Hematopoietic multipotent progenitor cell treated with erythropoietin and hydrocortisone succinate and interleukin-3 and kit ligand, for 6 days (in vitro differentiated cells): ENCODE measurements around the gene CYGB.
"Not testable (repeated sequence)": the region's sequence is repeated elsewhere in the genome, so short reads cannot be mapped to it uniquely, and the experiment has no call there.

Experiments used
- DNase-seq: peaks from one replicate; pipeline ENCODE4 v3.0.0-alpha.2; 2015

The CYGB gene

DNA sequence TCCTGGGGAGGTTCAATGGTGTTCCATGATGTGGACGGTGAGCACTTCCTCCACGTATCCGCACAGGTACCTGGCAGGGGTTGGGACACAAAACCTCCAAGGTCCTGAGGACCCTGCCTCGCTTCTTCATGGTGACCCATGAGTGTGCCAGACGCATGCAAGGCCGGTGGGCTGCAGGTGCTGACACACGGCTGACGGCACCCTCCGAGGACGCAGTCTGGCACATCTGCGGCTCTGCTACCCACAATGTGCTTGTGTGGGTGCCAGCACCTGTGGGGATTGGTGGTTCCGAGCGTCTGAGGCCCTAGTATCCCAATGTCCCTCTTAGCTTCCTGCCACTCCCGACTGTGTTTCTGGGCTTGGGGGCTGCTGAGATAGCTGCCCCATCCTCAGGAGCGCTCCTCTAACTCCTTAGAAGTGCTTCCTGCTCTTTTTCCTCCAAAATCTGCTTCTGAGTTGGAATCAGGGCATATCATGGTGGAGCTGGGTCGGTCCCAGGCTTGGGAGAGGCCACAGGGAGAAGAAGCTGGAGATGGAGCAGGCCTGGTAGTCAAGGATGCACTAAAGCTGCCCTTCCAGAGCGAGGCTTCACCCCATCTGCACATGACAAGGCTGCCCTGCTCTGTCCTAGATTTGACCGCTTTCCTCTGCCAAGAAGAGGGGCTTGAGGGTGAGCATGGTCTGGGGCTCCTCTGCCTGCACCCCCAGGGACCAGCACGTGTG lies 1.6 kb downstream of the CYGB start:
- DNase-seq = no peak

DNA sequence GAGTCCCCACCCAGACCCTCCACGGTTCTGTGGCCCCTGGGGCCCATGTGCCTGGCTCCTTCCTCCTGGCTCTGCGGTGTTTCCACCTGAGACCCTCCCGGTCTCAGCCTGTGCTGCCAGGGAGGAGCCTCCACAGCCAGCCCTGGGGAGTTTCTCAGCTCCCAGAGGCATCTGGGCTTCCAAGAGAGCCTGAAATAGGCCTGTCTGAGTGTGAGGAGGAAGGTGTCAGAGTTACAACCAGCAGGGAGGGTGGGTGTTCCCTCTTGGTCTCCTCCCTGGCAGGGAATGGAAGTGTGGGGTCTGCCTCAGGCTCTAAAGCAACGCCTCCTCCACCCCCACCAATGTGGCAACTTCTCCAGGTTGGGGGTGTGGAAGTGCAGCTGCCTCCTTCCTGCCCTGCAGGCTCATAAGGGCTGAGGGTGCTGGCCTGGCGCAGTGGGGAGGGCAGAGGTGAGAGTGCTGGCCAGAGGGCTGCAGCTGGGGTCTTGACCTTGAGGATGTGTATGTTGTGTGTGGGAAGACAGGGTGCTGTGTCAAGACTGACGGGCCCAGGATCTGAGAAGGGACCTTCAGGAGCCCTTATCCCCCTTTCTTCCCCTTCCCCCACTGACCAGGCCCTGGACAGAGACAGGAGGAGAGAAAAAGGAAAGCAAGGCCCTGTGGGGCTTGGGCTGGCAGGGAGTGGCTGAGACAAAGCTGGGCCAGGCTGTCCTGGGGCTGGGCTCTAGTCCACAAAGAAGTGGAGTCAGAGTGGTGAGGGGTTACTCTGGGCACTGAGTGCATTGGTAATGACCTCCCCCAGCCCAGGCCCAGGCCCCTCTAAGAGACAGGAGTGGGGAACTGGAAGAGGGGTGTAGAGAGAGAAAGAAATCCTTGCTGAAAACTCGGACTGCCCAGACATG lies 2.4 kb downstream of the CYGB start:
- DNase-seq = no peak

DNA sequence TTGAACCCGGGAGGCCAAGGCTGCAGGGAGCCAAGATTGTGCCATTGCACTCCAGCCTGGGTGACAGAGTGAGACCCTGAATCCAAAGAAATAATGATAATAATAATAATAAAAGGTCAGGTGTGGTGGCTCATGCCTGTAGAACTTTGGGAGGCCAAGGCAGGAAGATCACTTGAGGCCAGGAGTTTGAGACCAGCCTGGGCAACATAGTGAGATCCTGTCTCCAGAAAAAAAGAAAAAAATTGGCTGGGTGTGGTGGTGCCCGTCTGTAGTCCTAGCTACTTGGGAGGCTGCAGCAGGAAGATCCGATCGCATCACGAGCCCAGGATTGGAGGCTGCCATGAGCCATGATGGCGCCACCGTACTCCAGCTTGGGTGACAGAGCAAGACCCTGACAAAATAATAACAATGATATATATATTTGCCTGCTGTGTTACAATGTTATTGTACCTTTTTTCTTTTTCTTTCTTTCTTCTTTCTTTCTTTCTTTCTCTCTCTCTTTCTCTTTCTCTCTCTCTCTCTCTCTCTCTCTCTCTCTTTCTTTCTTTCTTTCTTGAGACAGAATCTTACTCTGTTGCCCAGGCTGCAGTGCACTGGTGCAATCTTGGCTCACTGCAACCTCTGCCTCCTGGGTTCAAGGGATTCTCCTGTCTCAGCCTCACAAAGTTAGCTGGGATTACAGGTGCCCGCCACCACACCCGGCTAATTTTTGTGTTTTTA lies 3.7 kb downstream of the CYGB start:
- not testable (repeated sequence) for DNase-seq

DNA sequence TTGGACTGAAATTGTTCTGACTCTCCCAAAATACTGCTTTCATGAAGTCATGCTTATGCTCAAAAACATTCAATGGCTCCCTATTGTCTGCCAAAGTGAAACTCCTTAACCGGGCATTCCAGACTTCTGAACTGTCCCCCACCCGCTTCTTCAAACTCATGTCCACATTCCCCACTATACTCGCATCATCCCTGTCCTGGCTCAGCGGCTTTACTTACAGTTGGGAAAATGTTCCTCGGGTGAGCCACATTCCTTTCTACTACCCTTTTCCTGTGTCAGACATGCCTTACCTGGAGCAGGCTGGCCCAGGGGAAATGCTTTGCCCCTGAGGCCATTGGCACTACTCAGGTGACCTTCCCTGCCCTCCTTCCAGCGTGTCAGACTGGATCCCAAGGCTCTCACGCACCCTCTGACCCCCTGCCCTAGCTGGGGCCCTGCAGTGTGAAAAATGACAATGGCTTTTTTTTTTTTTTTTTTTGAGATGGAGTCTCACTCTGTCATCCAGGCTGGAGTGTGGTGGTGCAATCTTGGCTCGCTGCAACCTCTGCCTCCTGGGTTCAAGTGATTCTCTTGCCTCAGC lies 5.3 kb downstream of the CYGB start:
- no peak for DNase-seq

DNA sequence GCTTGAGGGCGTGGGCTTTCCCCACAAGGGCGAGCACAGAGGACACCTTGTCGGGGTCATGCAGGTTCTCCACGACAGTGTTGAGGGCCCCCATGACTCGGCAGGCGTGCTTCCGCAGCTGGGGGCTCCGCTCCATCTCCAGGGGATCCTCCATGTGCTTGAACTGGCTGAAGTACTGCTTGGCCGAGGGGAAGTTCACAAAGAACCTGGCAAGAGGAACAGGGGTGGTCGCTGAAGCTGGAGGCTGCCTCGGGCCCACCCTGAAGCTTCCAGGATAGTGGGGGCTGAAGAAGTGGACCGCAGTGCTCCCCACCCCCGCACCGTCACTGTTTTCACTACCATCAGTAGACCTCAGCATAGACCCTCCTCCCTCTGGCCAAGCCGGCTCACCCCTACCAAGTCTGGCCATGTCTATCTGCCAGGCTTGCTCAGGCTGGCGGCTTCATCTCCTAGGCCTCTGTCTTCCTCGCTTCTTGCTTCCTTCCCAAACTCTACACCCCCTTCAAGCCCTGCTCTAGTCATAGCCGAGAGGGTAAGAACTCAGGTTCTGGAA lies 5.9 kb downstream of the CYGB start:
- no peak for DNase-seq

DNA sequence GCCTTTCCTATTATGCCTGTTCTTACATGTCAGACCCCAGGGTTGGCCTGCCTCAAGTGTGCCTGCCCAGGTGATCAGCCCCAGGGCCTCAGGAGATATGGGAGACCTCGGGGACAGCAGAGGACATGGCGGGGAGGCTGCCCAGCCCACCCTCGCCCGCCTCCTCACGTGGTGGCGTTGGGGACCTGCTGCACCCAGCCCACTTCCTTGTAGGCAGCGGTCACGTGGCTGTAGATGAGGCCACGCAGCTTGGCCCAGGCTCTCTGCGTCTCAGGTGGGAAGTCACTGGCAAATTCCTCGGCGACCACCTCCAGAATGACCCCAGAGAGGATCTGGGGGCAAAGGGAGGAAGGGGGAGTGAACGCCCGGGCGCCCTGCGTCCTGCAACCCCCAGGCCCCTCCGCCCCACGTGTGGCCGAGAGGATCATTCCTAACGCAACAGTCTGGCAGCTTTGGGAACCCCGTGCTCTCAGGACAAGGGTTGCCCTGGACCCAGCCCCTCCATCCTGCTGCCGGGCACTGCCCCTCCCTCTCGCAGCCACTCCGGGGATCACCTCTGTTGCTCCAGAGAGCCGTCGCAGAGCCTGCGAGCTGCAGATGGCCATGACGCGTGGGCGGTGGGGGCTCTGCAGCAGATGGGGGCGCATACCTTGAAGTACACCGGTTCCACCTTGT lies 6.6 kb downstream of the CYGB start:
- DNase-seq = no peak

DNA sequence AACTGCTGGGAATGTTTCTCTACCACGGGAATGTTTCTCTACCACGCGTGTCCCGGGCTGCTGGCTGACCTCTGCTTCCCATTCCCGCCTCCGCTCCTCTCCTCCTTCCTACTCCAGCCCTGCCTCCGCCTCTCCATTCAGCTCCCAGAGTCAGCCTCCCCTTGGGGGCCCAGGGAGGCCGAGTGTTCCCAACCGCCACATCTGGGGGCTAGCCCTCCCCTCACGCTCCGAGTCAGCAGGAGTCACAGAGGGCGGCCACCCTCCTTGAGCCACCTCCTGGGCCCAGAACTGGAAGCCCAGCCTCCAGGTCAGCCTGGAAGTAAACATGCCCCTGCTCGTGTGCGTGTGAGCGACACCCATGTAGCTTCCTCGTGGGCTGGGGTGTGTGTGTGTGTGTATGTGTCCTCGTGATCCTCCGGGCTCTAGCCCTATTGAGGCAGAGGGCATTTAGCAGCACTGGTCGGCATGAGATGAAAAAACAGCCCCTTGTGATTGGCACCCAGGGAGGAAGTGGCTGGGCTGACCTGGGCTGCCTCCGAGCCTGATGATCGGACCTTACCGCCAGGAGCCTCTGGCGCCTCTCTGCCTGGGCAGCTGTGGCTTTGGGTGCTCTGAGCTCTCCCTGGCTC lies 7.3 kb downstream of the CYGB start:
- DNase-seq = no peak

DNA sequence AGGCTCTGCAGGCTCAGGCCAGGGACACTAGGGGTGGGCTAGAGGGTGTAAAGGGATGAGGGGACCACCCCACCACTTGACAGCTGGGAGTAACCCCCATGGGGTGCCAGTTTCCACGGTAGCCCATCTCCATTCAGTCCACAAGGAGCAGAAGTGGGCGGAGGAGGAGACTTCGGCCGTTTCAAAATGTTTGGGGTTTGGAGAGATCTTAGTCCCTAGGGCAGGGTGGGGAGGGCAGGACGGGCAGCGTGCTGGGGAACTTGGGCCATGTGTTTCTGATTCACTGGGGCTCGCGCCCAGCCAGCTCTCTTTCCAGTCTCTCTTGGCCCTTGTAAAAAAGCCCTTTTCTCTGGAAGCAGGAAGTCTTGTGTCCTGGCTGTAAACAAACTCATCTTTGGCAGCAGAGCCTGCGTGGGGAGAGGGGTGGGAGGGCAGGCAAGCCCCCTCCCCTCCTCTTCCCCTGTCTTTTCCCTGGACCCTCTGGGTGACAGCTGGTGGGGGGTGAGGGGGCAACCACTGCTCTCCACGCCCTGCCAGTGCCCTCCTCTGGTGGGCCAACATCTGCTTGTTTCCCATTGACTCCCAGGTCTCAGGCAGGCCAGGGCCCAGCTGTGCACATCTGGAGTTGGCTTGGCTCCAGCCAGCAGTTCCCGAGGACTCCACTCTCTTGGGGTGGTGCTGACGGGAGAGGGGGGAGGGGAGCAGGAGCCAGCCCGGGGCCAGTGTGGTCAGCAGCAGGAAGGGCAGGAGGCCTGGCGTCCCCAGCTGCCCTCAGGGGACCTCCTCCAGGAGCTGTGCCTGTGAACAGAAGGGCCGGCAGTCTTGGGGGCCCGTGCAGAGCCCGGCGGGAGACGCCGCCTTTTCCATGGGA lies 8.1 kb downstream of the CYGB start:
- DNase-seq = peak; percentile 35

DNA sequence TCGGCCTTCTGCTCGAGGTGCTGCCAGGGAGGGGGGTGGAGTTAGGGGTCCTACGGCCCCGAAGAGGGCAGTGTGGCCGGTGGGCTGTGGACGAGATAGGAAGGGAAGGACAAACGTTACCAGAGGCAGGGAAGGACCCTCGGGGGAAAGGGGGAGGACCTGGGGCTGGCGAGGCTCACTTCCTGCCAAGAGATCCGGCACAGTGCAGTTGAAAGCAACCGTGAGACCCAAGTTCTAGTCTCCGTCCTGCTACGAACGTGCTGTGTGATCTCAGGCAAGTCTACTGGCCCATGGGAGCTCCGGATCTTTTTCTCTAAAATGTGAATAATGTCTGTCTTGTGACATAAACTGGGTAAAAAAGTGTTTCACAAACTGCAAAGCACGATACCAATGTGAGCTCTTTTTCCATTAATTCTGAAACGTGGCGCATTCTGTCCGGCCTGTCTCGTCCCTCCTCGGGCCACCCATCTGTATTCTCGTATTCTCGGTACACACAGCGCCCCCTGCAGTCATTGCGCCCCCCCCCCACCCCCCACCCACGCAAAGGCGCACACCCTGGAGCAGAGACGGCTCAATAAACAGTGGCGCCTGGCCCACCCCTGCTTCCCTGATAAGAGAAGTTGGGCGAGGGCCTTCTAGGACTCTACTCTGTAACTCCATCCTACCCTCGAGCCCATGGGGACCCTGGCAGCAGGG lies 8.8 kb downstream of the CYGB start:
- DNase-seq = peak; percentile 63

DNA sequence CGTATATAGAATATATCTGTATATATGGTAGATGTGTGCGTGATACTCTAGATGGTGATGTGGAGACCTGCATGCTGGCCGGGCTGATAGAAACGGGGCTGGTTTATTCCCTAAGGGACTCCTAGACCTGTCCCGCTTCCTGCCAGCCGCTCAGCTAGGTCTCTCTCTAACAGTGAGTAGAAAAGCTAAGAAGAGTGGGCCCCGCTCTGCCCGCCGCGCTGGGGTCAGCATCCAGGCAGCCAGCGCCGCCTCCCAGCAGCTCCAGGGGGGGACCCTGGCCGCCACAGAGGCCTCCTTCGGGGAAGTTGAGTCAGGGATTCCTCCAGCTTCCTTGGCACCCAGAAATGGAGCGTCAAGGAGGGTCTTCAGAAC lies 9.4 kb downstream of the CYGB start:
- no peak for DNase-seq

DNA sequence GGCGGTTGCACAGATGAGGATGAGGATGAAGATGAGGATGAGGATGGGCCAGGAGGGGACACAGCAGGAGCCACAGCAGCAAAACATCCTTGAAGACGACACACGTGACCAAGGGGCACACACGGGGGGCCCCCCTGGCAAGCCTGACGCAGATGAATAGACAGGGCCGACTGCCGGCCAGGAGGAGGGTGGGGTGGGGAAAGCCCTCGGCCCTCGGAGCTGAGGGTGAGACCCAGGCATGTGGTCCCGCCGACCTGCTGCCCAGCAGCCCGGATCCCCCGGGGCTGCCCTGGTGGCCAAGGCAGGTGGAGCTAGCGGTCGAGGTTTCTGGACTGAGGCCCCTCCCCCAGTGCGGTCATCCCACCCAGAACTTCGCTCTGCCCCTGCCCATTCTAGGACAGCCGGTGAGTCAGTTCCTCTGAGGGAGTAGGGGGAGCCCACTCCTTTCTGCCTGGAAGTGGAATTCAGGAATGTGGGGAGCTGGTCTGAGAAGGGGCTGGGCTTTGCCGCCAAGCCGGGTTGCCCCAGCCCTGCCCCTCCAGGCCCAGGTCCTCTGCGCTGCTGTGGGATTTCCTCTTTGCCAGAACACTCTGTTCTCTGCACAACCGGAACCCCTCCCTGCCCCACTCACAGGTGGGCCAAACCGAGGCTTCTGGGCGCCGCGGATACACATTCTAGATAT lies 9.9 kb downstream of the CYGB start:
- DNase-seq = no peak

DNA sequence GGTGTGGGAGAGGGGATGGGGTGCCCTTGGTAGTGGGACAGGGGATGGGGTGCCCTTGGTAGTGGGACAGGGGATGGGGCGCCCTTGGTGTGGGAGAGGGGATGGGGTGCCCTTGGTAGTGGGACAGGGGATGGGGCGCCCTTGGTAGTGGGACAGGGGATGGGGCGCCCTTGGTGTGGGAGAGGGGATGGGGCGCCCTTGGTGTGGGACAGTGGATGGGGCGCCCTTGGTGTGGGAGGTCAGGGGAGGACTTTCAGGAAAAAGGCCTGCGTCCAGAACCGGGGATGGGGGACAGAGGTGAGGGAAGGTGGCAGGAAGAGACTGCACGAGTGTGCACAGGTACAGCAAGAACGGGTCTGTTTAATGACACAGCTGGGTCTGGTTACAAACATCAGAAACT lies 10.5 kb downstream of the CYGB start:
- DNase-seq = not testable (repeated sequence)

DNA sequence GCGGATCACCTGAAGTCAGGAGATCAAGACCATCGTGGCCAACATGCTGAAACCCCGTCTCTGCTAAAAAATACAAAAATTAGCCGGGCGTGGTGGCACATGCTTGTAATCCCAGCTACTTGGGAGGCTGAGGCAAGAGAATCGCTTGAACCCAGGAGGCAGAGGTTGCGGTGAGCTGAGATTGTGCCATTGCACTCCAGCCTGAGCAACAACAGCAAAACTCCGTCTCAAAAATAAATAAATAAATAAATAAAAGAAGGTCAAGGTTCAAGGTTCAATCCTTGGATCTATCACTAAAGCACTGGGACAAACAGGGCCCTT lies 12.0 kb downstream of the CYGB start:
- not testable (repeated sequence) for DNase-seq

DNA sequence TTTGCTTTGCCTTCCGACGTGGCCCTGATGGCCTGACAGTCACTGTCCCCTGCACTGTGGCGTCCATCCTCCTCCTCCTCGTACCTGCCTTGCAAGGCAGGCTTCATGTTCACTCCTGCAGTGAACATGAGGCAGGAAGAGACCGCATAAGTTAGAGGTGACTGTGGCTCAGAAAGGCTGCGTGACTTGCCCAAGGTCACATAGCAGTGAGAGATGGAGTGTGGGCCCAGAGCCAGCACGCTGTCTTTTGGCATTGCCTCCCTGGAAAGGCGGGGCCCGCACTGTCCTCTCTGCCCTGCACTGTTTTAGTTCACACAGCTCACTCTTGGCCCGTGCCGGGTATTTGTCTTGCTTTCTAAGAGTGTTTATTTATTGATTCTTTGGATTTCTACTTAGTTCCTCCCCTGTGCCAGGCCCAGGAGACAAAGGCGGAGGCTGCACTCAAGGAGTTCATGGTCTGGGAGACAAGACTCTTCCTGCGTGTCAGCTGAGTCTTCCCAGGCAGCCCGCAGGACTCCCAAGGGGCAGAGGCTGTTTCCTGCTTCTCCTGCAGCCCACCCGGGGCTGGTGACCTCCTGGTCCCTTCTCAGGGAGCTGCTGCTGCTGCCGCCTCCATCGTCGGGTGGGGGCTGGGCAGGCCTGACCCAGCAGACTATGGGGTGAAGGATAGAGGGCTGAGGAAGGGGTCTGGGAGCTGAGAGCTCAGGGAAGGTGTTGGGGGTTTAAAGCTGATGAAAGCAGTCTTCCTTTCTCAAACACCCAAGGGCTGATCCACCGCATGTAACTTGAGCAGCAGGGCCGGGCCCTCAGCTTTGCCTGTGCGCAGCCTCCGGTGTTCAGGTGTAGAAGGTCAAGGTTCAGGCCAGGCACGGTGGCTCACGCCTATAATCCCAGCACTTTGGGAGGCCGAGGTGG lies 12.7 kb downstream of the CYGB start:
- DNase-seq = no peak

DNA sequence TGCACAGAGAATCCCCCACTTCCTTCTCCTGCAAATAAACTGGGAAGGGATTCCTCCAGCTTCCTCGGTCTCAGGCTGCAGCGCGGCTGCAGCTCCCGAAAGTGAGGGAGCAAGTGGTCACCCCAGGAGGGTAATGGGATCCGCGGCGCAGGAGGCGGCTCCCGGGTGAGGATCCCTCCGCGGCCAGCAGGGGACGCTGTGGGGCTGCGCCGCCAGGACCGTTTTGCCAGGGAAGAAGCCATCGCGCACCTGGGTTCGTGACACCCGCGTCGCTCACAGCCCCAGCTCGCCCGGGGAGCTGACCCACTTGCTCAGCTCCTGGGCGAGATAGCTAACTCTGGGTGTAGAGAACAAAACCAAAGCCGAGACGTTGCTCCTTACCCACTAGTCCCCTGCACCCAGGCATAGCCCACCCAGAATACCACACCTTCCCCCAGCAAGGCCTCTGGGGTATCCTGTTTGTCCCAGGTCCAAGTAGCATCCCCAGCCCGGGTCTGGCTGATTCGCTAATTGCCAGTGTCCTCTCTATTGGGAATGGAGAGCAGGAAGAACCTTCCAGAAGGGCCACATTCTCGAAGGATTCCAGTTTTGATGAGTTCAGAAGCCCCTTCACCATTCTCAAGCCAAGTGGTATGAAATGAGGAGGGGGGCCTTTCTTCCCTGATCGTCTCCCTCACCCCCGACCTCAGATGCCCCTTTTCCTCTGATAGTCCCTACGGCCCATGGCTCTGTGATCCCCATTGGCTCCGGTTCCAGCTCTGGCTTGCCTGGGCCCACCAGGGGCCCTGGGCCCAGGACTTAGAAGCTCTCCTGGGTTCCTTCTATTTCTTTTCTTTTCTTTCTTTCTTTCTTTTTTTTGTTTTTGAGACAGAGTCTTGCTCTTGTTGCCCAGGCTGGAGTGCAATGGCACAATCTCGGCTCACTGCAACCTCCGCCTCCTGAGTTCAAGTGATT lies 14.1 kb downstream of the CYGB start:
- peak; percentile 69 for DNase-seq

DNA sequence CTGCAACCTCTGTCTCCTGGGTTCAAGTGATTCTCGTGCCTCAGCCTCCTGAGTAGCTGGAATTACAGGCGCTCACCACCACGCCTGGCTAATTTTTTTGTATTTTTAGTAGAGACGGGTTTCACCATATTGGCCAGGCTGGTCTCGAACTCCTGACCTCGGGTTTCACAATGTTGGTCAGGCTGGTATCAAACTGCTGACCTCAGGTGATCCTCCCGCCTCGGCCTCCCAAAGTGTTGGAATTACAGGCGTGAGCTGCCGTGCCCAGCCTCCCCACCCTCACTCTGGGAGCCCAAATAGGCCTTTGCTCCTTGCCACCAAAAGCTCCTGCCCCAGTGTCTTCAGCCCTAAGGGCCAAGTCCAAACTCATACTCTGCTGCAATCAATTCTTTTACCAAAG lies 15.8 kb downstream of the CYGB start:
- DNase-seq = not testable (repeated sequence)

DNA sequence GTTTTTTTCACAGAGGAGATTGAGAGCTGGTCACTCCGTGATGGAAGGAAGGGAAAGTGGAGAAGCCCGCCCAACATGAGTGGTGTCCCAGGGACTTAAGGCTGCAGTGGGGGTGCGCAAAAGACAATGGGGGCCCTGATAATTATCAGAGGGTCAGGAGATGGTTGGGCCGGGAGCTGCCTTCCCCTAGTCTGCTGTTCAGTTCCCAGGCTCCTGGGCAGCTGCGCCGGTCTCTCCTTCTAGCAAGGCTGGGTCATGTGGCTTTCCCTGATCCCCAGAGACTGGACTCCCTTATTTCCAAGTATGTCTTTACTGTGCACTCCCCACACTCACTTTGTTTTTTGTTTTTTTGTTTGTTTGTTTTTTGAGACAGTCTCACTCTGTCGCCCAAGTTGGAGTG lies 16.2 kb downstream of the CYGB start:
- DNase-seq = no peak
